Glomerular visceral epithelial cell (primary cell): ENCODE measurements around the gene ADAMTS13.

ENCODE experiments used
- DNase-seq: peaks from one replicate; pipeline ENCODE4 v3.0.0-alpha.2; 2016; ENCODE audit errors: extremely low spot score

The ADAMTS13 gene

DNA sequence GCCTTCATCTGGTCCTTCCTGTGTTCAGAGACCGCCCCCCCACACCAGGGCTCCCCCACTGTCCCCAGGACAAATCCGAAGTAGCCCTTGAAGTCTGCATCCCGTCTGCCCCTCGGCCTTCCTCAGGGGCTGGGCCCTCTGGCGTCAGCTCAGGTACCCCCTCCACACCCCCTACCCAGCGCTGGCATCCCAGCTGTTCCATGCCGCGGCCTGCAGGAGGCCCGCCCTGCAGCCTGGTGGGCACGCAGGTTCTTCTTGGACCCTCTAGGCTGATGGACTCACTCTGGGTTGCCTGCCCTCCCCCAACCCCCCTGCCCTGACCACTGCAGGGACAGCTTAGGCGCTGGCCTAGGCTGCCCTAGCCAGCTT is 50.1 kb downstream of the ADAMTS13 start:
- no peak for DNase-seq

DNA sequence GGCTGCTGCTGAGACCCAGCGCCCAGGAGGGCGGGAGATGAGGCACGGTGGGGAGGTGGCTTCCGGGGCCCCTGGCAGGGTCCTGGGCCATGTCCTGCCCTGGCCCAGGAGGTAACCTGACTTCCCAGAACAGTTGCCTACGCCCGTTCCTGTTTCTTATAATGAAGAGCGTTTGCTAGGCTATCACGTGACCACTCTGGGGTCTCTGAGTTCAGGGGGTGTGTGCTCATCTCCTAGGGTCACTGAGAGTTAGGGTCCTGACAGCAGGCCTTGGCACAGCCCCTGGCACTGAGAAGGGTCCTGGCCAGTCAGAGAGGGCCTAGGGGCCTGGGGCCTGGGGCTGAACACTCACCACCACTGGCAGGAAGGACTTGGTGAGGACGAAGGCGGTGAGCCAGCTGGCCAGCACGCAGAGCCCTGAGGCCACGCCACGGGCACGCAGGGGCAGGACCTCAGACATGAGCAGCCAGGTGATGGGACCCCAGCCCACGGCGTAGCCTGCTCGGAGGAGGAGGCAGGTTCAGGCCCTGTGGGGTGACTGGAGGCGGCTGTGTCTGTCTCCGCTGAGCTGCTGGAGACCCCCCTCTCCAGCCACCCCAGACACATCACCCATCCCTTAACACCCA is 50.7 kb downstream of the ADAMTS13 start:
- DNase-seq, result no peak

GRCh38 chr9:133473743-133474142 is 51.6 kb downstream of the ADAMTS13 start:
- DNase-seq, result no peak

DNA sequence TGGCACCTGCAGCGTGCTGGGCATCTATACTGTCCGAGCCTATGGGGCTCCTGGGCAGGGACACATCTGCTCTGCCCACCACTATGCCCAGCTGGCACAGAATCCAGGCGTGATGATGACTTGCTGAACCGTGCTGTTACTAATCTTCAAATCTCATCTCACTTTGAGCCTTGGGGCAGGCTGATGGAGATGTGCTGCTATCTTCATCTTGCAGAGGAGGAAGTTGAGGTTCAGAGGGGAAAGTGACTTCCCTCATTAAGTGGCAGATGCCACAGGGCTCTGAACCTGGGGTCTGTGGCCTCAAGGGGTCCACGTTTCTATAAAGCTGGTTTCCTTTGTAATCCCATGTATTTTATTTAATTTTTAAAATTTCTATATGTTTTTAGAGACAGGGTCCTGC is 52.0 kb downstream of the ADAMTS13 start:
- DNase-seq, result no peak

DNA sequence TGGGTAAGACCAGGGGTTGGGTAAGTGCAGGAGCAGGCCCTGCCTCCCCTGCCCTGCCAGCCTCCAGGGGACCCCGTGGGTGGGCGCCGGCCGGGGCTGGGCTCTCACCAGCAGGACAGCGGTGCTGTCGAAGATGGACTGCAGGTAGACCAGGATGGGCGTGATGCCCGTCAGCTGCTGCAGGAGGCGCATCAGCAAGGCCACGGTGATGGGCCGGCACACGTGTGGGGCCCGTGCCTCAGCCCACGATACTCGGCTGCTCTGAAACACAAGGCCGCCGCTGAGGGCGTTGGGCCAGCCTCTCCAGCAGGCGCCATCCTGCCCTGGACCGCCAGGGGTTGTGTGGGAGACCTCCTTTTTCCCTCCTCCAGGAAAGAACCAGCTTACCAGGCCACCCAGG is 52.7 kb downstream of the ADAMTS13 start:
- no peak for DNase-seq

DNA sequence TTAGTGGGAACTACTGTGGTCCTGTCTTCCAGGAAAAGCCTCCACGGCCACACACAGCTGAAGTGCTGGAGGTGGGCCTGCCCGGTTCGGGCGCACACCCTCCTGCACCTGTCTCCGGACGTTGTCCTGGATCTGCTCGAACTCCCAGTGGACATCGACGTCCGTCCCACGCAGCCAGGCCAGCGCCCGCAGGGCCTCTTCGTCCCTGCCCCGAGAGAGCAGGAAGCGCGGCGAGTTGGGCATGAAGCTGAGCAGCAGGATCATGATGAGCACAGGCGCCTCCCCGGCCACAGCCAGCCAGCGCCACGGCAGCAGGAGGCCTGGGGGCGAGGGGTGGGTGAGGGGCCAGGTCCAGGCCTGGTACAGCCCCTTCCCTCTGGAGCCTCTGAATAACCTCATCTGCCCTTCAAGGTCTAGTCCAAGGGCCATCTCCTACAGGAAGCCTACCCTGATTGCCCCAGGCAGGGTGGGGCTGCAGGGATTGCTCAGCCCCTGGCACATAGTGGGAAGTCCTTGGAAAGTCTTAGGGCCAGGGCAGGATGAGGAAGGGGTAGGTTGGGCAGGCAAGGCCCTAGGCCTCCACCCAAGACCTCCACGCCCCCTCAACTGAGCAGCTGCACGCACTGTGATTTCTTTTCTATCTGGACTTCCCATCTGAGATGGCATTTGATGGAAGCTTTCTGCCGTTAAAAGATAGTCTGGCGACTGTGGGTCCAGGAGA is 53.3 kb downstream of the ADAMTS13 start:
- DNase-seq, result no peak

DNA sequence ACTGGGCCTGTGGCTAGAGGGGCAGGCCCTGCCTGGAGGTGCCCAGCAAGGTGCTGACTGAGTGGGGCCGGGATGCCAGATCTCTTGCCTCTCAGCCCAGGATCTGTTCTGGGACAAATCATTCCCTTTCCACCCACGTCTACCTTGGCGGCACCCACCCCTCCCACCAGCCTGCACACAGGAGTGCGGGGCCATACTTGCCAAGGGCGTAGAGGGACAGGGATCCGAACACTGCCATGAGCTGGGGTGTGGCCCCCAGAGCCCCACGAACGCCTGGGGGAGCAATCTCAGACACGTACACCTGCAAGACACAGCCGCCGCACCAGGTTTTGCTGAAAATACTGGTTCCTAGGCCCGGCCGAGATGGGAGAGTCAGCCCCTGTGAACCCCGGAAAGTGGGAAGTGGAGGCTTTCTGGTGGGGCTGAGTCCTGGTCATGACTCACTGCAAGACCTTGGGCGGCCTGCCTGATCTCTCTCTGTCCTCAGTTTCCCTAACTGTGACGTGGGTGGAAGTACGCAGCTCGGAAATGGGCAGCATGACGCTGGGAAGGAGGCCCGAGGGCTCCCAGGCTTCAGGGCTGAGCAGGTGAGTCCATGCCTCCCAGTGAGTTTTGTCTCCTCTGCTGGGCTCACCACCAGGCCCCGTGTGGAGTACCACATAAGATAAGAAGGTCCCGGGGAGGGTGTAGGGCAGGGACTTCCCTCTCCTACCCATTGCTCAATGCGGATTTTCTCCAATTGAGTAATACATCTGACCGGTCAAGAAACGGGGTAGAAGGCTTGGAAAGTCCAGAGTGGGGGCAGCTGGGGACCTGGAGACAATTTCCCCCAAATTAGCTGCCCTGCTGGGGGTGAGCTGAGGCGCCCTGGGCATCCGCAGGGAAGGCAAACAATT is 54.1 kb downstream of the ADAMTS13 start:
- no peak for DNase-seq

- no peak for DNase-seq
Measured at GRCh38 chr9:133476941-133477340, 54.8 kb downstream of the ADAMTS13 start.

DNA sequence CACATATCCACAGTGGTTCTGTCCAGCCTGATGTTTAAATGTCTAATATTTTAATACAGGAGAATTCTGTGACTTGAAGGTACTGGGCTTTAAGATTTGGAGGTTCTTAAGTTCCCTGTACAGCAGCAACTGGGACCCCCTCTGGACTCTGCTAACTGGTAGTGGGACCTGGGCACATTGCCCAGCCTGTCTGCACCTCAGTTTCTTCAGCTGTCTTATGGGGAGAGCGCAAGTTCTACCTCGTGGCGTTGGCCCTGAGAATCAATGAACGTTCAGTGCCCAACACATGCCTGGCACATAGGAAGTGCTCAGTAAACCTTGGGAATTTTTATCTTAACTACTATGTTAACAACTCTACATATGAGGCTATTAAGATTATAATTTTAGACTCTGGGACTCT is 55.3 kb downstream of the ADAMTS13 start:
- no peak for DNase-seq

GRCh38 chr9:133477992-133478850 is 56.1 kb downstream of the ADAMTS13 start:
- DNase-seq, result peak; percentile 70

DNA sequence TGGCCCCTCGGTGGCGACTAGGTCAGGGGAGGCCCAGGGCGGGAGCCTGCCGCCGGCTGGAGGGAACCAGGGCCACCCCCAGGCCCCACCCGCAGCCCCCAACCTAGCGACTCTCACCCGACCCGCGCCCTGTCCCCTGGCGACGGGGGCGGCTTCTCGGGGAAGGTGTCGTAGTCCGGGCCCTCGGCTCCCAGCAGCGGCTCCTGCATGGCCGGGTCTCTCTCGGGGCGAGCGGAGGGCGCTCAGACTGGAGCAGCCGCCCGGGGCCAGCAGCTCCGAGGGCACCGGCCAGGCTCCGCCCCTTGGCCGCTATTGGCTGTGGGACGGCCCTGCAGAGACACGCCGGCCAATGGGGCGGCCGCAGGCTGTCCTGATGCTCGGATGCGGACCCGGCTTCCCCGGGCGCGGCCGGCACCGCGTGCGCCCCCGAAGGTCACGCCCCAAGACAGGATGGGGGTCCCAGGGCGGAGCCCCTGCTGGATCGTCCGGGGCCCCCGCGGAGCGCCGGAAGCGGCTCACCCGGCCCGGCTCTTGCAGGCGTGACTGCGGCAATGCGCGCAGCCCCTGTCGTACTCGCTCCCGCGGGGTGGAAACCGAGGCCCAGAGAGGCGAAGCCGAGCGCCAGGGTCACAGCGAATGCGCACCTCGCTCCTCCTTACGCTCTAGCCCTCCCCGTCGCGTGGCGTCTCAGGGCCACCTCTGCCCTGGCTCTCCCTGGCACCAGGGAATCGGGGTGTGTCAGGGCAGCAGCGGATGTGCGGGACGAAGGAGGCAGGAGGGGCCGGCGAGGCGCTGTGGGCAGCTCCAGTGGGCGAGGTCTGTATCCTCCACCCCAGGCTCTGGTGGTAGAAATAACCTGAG is 56.9 kb downstream of the ADAMTS13 start, which contains the start of gene SLC2A6:
SLC2A6 (minus strand) TSS at position 249 of the 861 bp plus-strand sequence; CDS start at position 209, 40 bp downstream.
- DNase-seq, result peak; percentile 89

DNA sequence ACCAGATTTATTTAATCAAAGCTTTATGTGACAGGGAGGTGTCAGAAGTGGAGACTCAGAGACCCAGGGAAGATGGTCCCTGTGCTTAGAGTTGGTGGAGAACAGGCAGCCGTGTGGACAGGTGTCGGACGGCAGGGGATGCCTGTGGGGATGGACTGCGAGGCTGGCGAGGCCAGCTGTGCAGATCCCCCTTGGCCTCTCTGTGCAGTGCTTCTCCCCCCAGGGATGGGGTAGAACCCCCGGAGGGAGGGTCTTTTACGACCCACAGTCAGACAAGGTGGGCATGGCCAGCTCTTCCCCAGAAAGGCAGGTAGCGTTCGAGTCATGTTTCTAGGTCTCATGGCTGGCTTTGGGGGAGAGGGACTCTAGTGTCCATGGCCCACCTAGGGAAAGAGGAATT is 61.4 kb downstream of the ADAMTS13 start:
- no peak for DNase-seq

DNA sequence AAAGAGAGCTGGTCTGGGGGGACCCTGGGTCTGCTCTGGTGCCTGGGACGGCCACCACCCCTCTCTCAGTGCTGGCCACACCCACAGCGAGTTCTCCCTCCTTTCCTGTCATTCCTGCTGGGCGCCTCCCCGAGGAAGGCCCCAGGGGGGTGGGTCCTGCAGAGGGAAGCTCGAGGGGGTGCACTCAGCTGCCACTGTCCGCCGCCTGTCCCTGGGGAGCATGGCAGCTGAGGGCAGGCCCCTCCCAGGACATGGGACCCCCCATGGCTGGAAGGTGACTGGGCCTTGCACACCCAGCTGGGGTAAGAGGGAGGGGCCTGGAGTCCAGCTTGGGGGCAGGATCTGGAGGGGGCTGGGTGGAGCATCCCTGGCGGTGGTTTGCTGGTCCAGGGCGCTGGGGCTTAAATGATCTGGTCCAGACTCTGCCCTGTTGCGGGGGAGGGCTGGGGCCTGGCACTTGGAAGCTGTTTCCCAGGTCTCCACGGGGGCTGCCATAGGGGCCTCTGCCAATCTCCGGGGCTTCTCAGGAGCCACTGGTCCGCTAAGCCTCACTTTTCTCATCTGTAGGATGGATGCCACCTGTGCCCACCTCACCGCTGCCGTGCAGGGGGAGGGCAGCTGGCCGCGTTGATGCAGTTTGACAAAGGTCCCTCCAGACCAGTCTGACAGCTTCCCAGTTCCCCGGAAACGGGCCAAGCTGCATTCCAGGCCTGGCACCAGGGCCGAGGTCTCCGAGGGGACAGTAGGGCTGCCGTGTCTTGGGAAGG is 62.7 kb downstream of the ADAMTS13 start:
- DNase-seq, result no peak

- no peak for DNase-seq
Measured at GRCh38 chr9:133485531-133486260, 63.5 kb downstream of the ADAMTS13 start.

DNA sequence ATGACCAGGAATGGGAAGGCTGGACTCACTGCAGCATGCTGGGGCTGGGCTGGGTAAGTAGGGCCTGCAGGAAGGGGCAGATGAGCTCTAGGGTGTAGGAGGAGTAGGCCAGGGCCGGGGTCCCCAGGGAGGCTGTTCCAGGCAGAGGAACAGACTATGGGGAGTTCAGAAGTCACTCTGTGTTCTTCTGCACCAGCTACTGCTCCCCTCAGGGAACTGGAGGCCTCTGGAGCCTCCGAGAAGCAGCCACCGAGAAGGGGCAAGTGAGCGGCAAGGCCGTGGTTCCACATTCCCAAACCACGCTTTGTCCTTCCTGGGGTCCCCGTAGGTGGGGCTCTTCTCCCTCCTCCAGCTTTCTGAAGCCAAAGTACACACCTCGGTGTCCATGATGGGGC is 65.2 kb downstream of the ADAMTS13 start:
- DNase-seq, result no peak

- DNase-seq, result no peak
Measured at GRCh38 chr9:133488686-133489252, 66.6 kb downstream of the ADAMTS13 start.

DNA sequence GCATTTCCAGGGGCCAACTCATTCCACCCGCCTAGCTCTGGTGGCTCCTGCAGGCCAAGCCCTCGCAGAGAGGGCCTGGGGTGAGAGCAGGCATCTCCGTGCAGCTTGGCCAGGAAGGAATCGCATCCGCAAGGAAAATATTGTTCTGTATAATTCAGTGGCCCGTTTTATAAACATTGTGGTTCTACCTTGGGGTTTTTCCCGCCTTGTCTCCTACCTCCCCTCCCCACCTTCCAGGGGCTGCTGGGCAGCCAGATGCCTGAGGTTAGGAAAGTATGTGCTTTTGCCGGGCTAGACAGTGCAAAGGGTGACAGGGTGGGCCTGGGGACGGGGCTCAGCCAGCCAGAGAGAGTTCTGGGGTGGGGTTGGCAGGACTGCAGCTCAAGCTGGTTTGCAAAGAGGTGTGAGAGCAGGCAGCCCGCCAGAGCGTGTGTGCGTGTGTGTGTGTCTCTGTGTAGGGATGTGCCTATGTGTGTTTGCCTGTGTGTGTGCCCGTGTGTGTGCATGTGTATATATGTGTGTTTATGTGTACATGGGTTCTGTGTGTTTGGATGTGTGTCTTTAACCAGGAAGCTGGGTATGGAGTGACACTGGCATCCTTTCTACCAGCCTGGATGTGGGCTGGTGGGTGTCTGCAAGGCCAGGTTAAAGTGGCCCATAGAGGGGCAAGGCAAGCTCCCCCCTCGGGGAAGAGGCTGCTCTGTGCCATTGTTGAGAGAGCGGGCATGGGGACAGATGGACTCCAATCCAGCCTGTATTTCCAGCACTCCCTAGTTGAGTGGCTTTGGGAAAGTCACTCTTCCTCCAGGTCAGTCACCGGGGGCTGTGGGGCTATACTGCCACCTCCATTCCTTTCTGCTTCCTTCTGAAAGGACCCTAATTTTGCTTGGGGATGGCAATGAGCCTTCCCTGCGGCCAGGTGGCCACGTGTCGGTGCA is 67.4 kb downstream of the ADAMTS13 start:
- peak; percentile 39 for DNase-seq

GRCh38 chr9:133490201-133490681 is 68.1 kb downstream of the ADAMTS13 start:
- DNase-seq, result no peak
